H4 (cell line): ENCODE results near the gene AFMID. TPM values are rescaled to one million over a fixed set of nuclear protein-coding genes. Genes with fewer than 3 reads are reported as not detected.
"Not testable (repeated sequence)": the region's sequence is repeated elsewhere in the genome, so short reads cannot be mapped to it uniquely, and the experiment has no call there.

Experiments used
- DNase-seq: peaks from one replicate; pipeline ENCODE4 v3.0.0-alpha.2; 2015; ENCODE audit warnings: low spot score
- total RNA-seq: library from RNA; depleted of rRNA; stranded (reverse); fragments of >200 nt; shearing (Covaris generic); gene quantifications from 2 replicates; pipeline ENCODE4 v1.2.3, GENCODE V29; 2014

The AFMID gene
- total RNA-seq, 1 experiment from 2014 or later: 33.1 TPM

DNA sequence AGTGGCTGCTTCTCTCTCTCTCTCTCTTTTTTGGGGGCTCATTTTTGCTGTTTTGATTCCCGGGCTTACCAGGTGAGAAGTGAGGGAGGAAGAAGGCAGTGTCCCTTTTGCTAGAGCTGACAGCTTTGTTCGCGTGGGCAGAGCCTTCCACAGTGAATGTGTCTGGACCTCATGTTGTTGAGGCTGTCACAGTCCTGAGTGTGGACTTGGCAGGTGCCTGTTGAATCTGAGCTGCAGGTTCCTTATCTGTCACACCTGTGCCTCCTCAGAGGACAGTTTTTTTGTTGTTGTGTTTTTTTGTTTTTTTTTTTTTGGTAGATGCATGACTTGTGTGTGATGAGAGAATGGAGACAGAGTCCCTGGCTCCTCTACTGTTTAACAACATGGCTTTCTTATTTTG, 36.6 kb downstream of the AFMID start:
- DNase-seq: no peak

GRCh38 chr17:78224231-78225087, 37.3 kb downstream of the AFMID start:
- no peak for DNase-seq

- DNase-seq: no peak
Measured at GRCh38 chr17:78225088-78225865, 38.1 kb downstream of the AFMID start.

- no peak for DNase-seq
Measured at GRCh38 chr17:78226055-78226758, 39.0 kb downstream of the AFMID start.

DNA sequence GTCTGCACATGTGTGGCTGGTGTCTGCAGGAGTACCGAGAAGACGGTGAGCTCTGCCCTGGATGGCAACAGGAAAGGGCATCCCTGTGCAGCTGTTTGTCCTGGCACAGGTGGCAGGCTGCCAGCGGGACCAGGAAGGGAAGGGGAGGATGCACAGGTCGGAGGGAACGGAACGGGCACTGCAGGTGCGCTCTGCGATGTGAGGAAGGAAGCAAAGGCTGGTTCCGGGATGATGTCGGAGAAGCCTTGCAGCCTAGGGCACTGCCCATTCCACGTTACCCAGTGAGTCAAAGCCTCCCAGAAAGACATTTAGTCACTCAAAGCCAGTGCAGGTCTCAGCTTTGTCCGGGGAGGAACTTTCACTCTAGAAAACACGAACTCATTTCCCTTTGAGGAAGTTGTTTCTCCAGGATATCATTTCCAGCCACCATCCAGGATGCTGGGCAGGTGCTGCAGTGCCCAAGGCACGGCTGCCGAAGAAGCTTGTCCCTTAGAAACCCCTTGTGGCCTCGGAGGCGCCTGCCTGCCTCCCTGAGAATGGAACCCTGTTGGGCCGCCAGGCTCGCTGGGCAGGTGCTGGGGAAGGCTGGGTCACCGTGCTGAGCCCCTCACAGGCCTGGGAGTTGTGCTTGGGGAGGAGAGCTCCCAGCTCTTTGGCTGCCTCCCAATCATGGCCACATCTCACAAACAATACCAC, 39.7 kb downstream of the AFMID start:
- DNase-seq: no peak

DNA sequence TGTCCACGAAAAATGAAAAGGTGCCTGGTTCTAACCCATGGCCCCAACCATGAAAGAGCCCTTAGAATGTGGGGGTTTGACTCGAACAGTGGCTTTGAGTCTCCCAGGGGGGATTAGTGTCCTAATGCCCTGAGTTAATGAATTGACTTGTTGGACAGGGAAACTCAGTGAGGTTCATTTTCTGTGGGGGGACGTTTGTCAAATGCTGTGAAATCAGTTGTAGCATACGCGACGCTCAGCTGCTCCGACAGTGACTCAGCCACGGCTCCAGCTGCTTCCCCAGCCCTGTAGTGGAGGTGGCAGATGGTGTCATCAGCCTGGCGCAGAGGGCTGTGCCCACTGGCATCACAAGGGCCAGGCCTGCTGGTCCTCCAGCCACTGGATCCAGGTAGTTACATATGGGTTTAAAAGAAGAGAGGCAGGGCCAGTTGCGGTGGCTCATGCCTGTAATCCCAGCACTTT, 40.3 kb downstream of the AFMID start:
- peak; percentile 76 for DNase-seq

GRCh38 chr17:78228176-78228575, 41.0 kb downstream of the AFMID start:
- no peak for DNase-seq

- DNase-seq: no peak
Measured at GRCh38 chr17:78230252-78230962, 43.2 kb downstream of the AFMID start.

DNA sequence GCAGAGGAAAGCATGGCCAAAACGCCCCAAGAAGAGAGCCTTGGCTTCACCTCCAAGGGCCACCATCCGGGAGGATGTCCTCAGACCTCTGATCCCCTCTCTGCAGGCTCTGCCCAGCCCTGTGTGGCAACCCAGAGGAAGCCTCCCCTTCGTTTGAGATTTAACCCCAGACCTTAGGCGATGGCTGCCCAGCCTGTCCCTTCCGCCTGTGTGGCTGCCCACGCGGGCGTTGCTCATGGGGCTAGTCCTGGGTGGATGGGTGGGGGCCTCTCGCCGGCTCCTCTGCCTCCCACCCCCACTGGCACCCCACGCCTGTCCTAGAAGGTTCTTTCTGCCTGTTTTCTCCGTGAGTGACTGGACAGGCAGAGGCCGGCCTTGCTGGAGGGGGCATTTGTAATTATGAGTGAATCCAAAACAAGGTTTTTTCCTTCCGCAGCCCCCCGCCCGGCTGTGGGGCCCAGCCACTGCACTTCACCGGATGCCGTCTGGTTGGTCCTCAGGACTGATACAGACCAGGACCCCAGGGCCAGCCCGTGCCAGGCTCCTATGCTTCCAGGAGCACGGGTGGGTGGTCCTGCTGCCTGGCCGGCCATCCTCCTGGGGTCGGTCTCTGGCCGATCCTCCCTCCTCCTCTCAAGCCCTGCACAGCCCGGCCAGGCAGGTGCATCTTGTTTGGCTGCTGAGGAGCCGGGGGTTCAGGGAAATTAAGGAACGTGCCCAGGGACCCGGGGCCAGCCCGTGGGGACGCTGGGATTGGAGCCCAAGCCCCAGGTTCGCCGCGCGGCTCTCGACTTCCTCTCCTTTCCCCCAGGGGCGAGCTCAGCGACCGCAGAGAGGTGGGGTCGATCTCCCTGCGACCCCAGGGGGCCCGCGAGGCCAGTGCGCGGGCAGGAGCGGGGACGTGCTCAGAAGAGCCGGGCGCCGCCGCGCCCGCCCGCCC, 44.1 kb downstream of the AFMID start, which contains the start of gene TMEM235:
Gene TMEM235 (plus strand): TSS at position 636 of the 940 bp plus-strand sequence. CDS start 393 bp downstream, outside the sequence.
- no peak for DNase-seq

- DNase-seq: no peak
Measured at GRCh38 chr17:78231991-78232858, 45.1 kb downstream of the AFMID start.

GRCh38 chr17:78232859-78233173, 45.7 kb downstream of the AFMID start:
- no peak for DNase-seq

- no peak for DNase-seq
Measured at GRCh38 chr17:78233678-78234077, 46.5 kb downstream of the AFMID start.

- no peak for DNase-seq
Measured at GRCh38 chr17:78234261-78234865, 47.2 kb downstream of the AFMID start.

DNA sequence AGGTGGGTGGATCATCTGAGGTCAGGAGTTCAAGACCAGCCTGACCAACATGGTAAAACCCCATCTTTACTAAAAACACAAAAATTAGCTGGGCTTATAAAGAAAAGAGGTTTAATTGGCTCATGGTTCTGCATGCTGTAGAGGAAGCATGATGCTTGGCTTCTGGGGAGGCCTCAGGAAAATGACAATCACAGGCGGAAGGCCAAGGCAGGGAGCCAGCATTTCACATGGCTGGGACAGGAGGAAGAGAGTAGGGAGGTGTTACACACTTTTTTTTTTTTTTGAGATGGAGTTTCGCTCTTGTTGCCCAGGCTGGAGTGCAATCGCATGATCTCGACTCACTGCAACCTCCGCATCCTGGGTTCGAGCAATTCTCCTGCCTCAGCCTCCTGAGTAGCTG, 47.9 kb downstream of the AFMID start:
- not testable (repeated sequence) for DNase-seq

DNA sequence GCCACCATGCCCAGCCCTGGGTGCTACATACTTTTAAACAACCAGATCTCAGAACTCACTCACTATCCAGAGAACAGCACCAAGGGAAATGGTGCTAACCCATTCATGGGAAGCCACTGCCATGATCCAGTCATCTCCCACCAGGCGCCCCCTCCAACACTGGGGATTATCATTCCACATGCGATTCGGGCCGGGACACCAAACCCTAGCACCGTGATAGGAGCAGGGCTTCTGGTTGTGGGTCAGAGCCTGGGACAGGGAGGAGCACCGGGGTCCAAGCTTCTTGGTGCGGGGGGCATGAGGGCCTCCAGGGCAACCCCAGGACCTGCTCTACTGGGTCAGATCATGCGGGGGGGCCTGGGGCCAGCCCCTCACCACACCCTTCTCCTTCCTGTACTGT, 48.7 kb downstream of the AFMID start:
- DNase-seq: no peak

GRCh38 chr17:78236362-78237127, 49.4 kb downstream of the AFMID start:
- DNase-seq: no peak

DNA sequence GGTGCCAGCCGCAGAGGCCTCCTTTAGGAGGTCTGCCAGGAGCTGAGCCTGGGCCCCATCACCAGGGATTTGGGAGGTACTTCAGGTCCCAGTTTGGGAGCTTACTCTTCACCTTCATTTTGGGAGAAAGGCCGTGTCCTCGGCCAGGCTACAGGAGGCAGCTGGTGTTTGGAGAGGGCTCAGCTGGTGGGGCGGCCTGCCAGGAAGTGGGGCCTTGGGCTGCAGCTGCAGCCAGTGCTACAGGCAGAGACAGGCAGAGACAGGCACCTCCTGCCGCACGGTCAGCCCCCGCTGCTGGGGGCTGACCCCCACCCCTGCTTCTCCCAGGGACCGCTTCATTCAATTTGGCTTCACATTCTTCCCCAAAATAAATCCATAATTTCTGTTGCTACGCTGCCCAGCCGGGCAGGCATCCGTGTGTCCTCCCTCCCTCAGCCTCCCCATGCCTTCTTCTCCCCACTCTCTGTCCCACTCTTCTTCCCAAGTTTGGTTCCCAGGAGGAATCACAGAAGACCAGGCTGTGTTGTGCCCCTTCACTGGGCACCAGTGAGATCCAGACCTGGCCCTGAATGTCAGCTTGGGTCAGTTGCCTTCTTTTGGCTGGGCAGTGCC, 50.3 kb downstream of the AFMID start:
- no peak for DNase-seq
